GM12892 (cell line): ENCODE measurements around the gene MGST2.

Experiments used
- POLR2A ChIP-seq: IDR thresholded peaks from 2 replicates; pipeline ENCODE4 v1.6.1; 2011; ENCODE audit warnings: low read depth, low read length, control low read depth
- POLR2AphosphoS5 ChIP-seq: IDR thresholded peaks from 2 replicates; pipeline ENCODE4 v1.6.1; 2011; ENCODE audit warnings: low read depth, low read length, control low read depth

DNA sequence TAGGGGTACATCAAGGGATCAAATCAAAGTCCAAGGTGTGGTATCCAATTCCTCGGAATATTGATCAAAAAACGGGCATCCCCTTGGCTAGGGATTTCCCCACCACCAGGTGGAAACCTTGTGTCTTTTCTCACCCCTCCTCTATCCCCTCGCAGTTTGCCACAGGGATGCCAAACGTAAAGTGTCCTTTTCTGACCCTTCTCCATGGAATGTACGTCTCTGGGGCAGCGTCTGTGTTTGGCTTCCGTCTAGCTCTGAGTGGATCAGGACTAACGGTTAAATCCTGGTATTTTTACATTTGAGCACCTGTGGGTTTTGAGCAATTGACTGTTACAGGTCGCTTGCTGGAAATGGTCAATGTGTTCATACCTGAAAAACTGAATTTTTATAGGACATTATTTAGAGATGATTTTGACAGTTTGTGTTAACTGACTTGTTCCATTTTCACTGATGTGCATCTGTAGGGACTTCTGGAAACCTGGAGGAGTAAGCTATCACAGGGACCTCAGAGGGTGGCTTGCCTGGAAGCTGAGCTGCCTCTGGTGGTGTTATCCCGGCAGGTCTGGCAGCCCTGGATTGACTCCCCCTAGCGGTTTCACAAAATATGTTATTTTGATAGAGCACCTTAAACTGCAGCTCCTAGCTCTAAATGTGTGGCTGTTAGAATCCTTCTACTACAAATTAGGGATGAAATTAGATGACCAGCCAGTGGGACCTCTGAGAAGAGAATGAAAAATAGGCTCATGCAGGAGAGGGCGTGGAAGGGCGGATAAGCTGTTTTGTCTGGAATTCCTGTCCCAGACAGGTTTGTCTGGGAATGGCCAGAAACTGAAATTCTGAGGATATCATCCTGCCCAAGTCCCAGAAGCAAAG lies 8.8 kb upstream of the MGST2 start:
- TF ChIP-seq POLR2A (no peak), POLR2AphosphoS5 (no peak)
